Immature natural killer cell (primary cell): Measurements from ENCODE around the gene TAF7. TPM values are rescaled to one million over a fixed set of nuclear protein-coding genes. Genes with fewer than 3 reads are reported as not detected.
"Not testable (repeated sequence)": the region's sequence is repeated elsewhere in the genome, so short reads cannot be mapped to it uniquely, and the experiment has no call there.

Experiments
- DNase-seq, 3 donors: peaks; one replicate each; pipeline ENCODE4 v3.0.0; 2022; ENCODE audit warnings: mixed read lengths in 1 of 3
- H3K27ac Mint-ChIP-seq, 6 donors: one replicate each; pipeline ENCODE4 v1.8.0; 2020; ENCODE audit warnings: mixed read lengths in 6 of 6, mild to moderate bottlenecking in 5 of 6, inconsistent platforms in 4 of 6, moderate library complexity in 3 of 6
- H3K27me3 Mint-ChIP-seq, 3 donors: one replicate each; pipeline ENCODE4 v1.8.0; 2020 to 2021; ENCODE audit warnings: low read depth in 3 of 3, mild to moderate bottlenecking in 3 of 3, mixed read lengths in 3 of 3, moderate library complexity in 3 of 3, inconsistent platforms in 1 of 3
- H3K36me3 Mint-ChIP-seq, 3 donors: one replicate each; pipeline ENCODE4 v1.8.0; 2020; ENCODE audit warnings: mixed read lengths in 3 of 3, inconsistent platforms in 2 of 3, mild to moderate bottlenecking in 2 of 3
- H3K4me1 Mint-ChIP-seq, 2 donors: one replicate each; pipeline ENCODE4 v1.8.0; 2020; ENCODE audit warnings: inconsistent platforms in 2 of 2, mild to moderate bottlenecking in 2 of 2, mixed read lengths in 2 of 2, moderate library complexity in 1 of 2
- H3K4me3 Mint-ChIP-seq, 5 donors: one replicate each; pipeline ENCODE4 v1.8.0; 2020; ENCODE audit warnings: mild to moderate bottlenecking in 5 of 5, mixed read lengths in 5 of 5, inconsistent platforms in 3 of 5, moderate library complexity in 3 of 5
- H3K9me3 Mint-ChIP-seq, 6 donors: one replicate each; pipeline ENCODE4 v1.8.0; 2020; ENCODE audit warnings: mild to moderate bottlenecking in 6 of 6, mixed read lengths in 6 of 6, inconsistent platforms in 4 of 6, moderate library complexity in 3 of 6
- polyA plus RNA-seq, 3 donors: library from polyadenylated mRNA; unstranded; fragments of 300-500 nt; fragmentation: Illumina TruSeq; gene quantifications; one replicate each; pipeline ENCODE4 v1.2.3, GENCODE V29; 2021

Gene TAF7
- polyA plus RNA-seq, 3 donors from 2014 or later, result 136 to 191 (median 151) TPM

- Mint-ChIP-seq H3K36me3 (peaks cover 0 to 10% (median 3%) of the 10 kb centered on the region in 3 donors), H3K27me3 (peaks cover 16 to 63% (median 42%) of the 10 kb centered on the region in 3 donors), H3K4me3 (peak within 1 kb of the TSS in 4 of 5 donors; percentile 30 to 74 (median 46)), H3K9me3 (peaks cover 12 to 57% (median 23%) of the 10 kb centered on the region in 6 donors), H3K27ac (no peak within 1 kb of the TSS), H3K4me1 (peaks cover 0 to 1% of the 10 kb centered on the region in 2 donors)
- peak in 1 of 3 donors; percentile 31 for DNase-seq
Observed at GRCh38 chr5:141349917-141350619, 29.5 kb upstream of the TAF7 start, which contains the start of gene PCDHGB1. PCDHGB1 (plus strand) TSS chr5:141350099; CDS start chr5:141350261, 162 bp downstream.

- not testable (repeated sequence) for H3K27ac Mint-ChIP-seq, DNase-seq, H3K4me3 Mint-ChIP-seq, H3K4me1 Mint-ChIP-seq
- Mint-ChIP-seq H3K36me3 (peaks cover 3 to 14% (median 10%) of the 10 kb centered on the region in 3 donors), H3K27me3 (peaks cover 27 to 67% (median 40%) of the 10 kb centered on the region in 3 donors), H3K9me3 (peaks cover 19 to 78% (median 39%) of the 10 kb centered on the region in 6 donors)
Observed at GRCh38 chr5:141346017-141346416, 25.4 kb upstream of the TAF7 start.

GRCh38 chr5:141345327-141345726 lies 24.7 kb upstream of the TAF7 start:
- no peak overlapping the region for H3K4me3 Mint-ChIP-seq
- no peak for DNase-seq
- peaks cover 3 to 14% (median 10%) of the 10 kb centered on the region in 3 donors for H3K36me3 Mint-ChIP-seq
- H3K27ac Mint-ChIP-seq, result no peak overlapping the region
- H3K27me3 Mint-ChIP-seq, result peaks cover 28 to 62% (median 34%) of the 10 kb centered on the region in 3 donors
- H3K9me3 Mint-ChIP-seq, result peaks cover 18 to 75% (median 38%) of the 10 kb centered on the region in 6 donors
- H3K4me1 Mint-ChIP-seq, result no peaks in the 10 kb centered on the region

DNA sequence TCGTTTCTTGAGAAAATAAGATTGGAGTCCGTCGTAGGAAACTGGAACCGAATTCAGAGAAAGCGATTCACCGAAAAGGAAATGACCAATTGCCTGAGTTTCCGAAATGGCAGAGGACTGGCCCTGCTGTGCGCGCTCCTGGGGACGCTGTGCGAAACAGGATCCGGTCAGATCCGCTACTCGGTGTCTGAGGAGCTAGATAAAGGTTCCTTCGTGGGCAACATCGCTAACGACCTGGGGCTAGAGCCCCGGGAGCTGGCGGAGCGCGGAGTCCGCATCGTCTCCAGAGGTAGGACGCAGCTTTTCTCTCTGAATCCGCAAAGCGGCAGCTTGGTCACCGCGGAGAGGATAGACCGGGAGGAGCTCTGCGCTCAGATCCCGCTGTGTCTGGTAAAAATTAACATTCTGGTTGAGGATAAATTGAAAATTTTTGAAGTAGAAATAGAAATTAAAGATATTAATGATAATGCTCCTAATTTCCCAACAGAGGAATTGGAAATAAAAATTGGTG lies 23.4 kb upstream of the TAF7 start:
- Mint-ChIP-seq H3K27me3 (peaks cover 31 to 64% (median 37%) of the 10 kb centered on the region in 3 donors), H3K9me3 (peaks cover 12 to 79% (median 40%) of the 10 kb centered on the region in 6 donors), H3K27ac (no peak overlapping the region), H3K36me3 (peaks cover 7 to 15% (median 10%) of the 10 kb centered on the region in 3 donors), H3K4me1 (no peaks in the 10 kb centered on the region), H3K4me3 (peak overlapping the region in 4 of 5 donors; percentile 39 to 77 (median 61))
- DNase-seq, result no peak

GRCh38 chr5:141343242-141343952 lies 22.8 kb upstream of the TAF7 start, which contains the start of gene PCDHGA3:
PCDHGA3 (plus strand) TSS chr5:141343829; CDS start chr5:141344034, 205 bp downstream.
- H3K27me3 Mint-ChIP-seq, result peaks cover 30 to 64% (median 41%) of the 10 kb centered on the region in 3 donors
- peaks cover 7 to 15% (median 10%) of the 10 kb centered on the region in 3 donors for H3K36me3 Mint-ChIP-seq

GRCh38 chr5:141342773-141343172 lies 22.2 kb upstream of the TAF7 start:
- no peak overlapping the region for H3K4me3 Mint-ChIP-seq
- no peak overlapping the region for H3K27ac Mint-ChIP-seq
- no peaks in the 10 kb centered on the region for H3K4me1 Mint-ChIP-seq
- peaks cover 7 to 20% (median 10%) of the 10 kb centered on the region in 3 donors for H3K36me3 Mint-ChIP-seq
- peaks cover 32 to 66% (median 43%) of the 10 kb centered on the region in 3 donors for H3K27me3 Mint-ChIP-seq
- H3K9me3 Mint-ChIP-seq, result peaks cover 16 to 81% (median 49%) of the 10 kb centered on the region in 6 donors
- no peak for DNase-seq

More at GRCh38 chr5:141343242-141343952, 22.8 kb upstream of the TAF7 start, which contains the start of gene PCDHGA3:
- Mint-ChIP-seq H3K4me3 (peak within 1 kb of the TSS; percentile 39 to 77 (median 54)), H3K4me1 (no peaks in the 10 kb centered on the region), H3K9me3 (peaks cover 16 to 80% (median 44%) of the 10 kb centered on the region in 6 donors), H3K27ac (no peak within 1 kb of the TSS)
- peak in 1 of 3 donors; percentile 9 for DNase-seq

DNA sequence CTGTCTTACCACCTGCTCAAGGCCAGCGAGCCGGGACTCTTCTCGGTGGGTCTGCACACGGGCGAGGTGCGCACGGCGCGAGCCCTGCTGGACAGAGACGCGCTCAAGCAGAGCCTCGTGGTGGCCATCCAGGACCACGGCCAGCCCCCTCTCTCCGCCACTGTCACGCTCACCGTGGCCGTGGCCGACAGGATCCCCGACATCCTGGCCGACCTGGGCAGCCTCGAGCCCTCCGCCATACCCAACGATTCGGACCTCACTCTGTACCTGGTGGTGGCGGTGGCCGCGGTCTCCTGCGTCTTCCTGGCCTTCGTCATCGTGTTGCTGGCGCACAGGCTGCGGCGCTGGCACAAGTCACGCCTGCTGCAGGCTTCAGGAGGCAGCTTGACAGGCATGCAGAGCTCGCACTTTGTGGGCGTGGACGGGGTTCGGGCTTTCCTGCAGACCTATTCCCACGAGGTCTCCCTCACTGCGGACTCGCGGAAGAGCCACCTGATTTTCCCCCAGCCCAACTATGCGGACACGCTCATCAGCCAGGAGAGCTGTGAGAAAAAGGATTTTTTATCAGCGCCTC lies 20.3 kb upstream of the TAF7 start:
- Mint-ChIP-seq H3K27me3 (peaks cover 39 to 72% (median 44%) of the 10 kb centered on the region in 3 donors), H3K9me3 (peaks cover 27 to 84% (median 46%) of the 10 kb centered on the region in 6 donors), H3K36me3 (peaks cover 7 to 19% (median 10%) of the 10 kb centered on the region in 3 donors)
- not testable (repeated sequence) for DNase-seq, H3K4me3 Mint-ChIP-seq, H3K4me1 Mint-ChIP-seq, H3K27ac Mint-ChIP-seq

GRCh38 chr5:141338538-141339306 lies 18.1 kb upstream of the TAF7 start, which contains the start of gene PCDHGA2:
PCDHGA2 (plus strand) TSS chr5:141338760.
- H3K4me3 Mint-ChIP-seq, result peak within 1 kb of the TSS in 1 of 5 donors; percentile 34
- peaks cover 34 to 74% (median 41%) of the 10 kb centered on the region in 3 donors for H3K27me3 Mint-ChIP-seq
- H3K36me3 Mint-ChIP-seq, result peaks cover 4 to 14% (median 10%) of the 10 kb centered on the region in 3 donors

GRCh38 chr5:141332571-141332970 lies 12.0 kb upstream of the TAF7 start:
- peaks cover 4 to 12% (median 8%) of the 10 kb centered on the region in 3 donors for H3K36me3 Mint-ChIP-seq
- not testable (repeated sequence) for H3K4me1 Mint-ChIP-seq, H3K27ac Mint-ChIP-seq, DNase-seq, H3K4me3 Mint-ChIP-seq
- H3K9me3 Mint-ChIP-seq, result peaks cover 18 to 81% (median 39%) of the 10 kb centered on the region in 6 donors
- peaks cover 28 to 70% (median 34%) of the 10 kb centered on the region in 3 donors for H3K27me3 Mint-ChIP-seq

More at GRCh38 chr5:141338538-141339306, 18.1 kb upstream of the TAF7 start, which contains the start of gene PCDHGA2:
- DNase-seq, result no peak
- no peak within 1 kb of the TSS for H3K27ac Mint-ChIP-seq
- peaks cover 35 to 90% (median 44%) of the 10 kb centered on the region in 6 donors for H3K9me3 Mint-ChIP-seq
- H3K4me1 Mint-ChIP-seq, result no peaks in the 10 kb centered on the region

- Mint-ChIP-seq H3K36me3 (peaks cover 4 to 8% (median 7%) of the 10 kb centered on the region in 3 donors), H3K4me3 (peak within 1 kb of the TSS in 4 of 5 donors; percentile 58 to 75 (median 65)), H3K9me3 (peaks cover 12 to 62% (median 28%) of the 10 kb centered on the region in 6 donors)
Observed at GRCh38 chr5:141330299-141331080, 9.9 kb upstream of the TAF7 start, which contains the start of gene PCDHGA1. PCDHGA1 (plus strand) TSS chr5:141330514.

DNA sequence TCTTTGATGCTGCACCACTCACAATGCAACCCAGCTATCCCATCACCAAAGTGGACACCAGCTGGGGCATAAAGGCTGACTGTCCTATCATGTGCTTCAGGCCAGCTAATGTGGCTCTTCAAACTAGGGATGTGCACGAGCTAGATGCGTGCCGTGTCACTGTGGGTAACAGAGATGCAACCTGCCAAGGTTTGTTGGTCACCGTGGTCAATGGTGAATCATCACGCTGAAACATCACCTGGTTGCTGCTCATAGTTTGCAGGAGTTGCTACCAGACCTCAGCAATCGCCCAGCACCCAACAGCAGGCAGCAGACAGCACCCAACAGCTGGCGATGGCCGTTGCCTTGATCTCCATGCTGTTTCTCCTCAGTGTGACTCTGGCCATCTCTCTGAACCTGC lies 7.6 kb upstream of the TAF7 start:
- no peak for DNase-seq
- peaks cover 7% of the 10 kb centered on the region in 2 donors for H3K4me1 Mint-ChIP-seq
- H3K4me3 Mint-ChIP-seq, result no peak overlapping the region
- H3K27me3 Mint-ChIP-seq, result peaks cover 14 to 46% (median 27%) of the 10 kb centered on the region in 3 donors
- peaks cover 6 to 7% (median 7%) of the 10 kb centered on the region in 3 donors for H3K36me3 Mint-ChIP-seq
- peaks cover 4 to 39% (median 14%) of the 10 kb centered on the region in 6 donors for H3K9me3 Mint-ChIP-seq
- no peak overlapping the region for H3K27ac Mint-ChIP-seq

More at GRCh38 chr5:141330299-141331080, 9.9 kb upstream of the TAF7 start, which contains the start of gene PCDHGA1:
- H3K27ac Mint-ChIP-seq, result no peak within 1 kb of the TSS
- DNase-seq, result peak in 1 of 3 donors; percentile 42
- H3K27me3 Mint-ChIP-seq, result peaks cover 21 to 61% (median 37%) of the 10 kb centered on the region in 3 donors
- H3K4me1 Mint-ChIP-seq, result peaks cover 7% of the 10 kb centered on the region in 2 donors
